Small intestine (tissue), 7 donors: ENCODE measurements around the gene MOG. TPM values are rescaled to one million over a fixed set of nuclear protein-coding genes. Genes with fewer than 3 reads are reported as not detected.

Experiments
- DNase-seq, 2 donors: peaks; one replicate each; pipeline versions ENCODE4 v3.0.0 to v3.0.0-alpha.2; 2013
- FAIRE-seq: peaks from 2 replicates; lab custom pipeline; 2012; peaks lifted over from hg19 to GRCh38; lab: Jason Lieb, UNC
- H3K27ac ChIP-seq, 3 donors: one replicate each; pipeline ENCODE4 v1.5.1; 2013; ENCODE audit warnings: low read length in 2 of 3, mild to moderate bottlenecking in 2 of 3, control low read depth in 1 of 3, inconsistent platforms in 1 of 3, low read depth in 1 of 3, moderate library complexity in 1 of 3
- H3K27me3 ChIP-seq, 3 donors: one replicate each; pipeline ENCODE4 v1.6.1; 2013; ENCODE audit warnings: low read length in 3 of 3, inconsistent platforms in 1 of 3; ENCODE audit not compliant: control insufficient read depth in 3 of 3, insufficient read depth in 3 of 3
- H3K36me3 ChIP-seq, 3 donors: one replicate each; pipeline ENCODE4 v1.6.1; 2013; ENCODE audit warnings: low read length in 3 of 3, inconsistent platforms in 1 of 3, low read depth in 1 of 3, mild to moderate bottlenecking in 1 of 3, moderate library complexity in 1 of 3; ENCODE audit not compliant: control insufficient read depth in 3 of 3, insufficient read depth in 2 of 3
- H3K4me1 ChIP-seq, 3 donors: one replicate each; pipeline ENCODE4 v1.6.1; 2013; ENCODE audit warnings: low read length in 2 of 3, inconsistent platforms in 1 of 3, low read depth in 1 of 3, mild to moderate bottlenecking in 1 of 3, moderate library complexity in 1 of 3; ENCODE audit not compliant: control insufficient read depth in 3 of 3, insufficient read depth in 2 of 3
- H3K4me3 ChIP-seq, 3 donors: one replicate each; pipeline ENCODE4 v1.5.1; 2013; ENCODE audit warnings: low read length in 3 of 3, control low read depth in 1 of 3, inconsistent platforms in 1 of 3, low read depth in 1 of 3, mild to moderate bottlenecking in 1 of 3, moderate library complexity in 1 of 3
- H3K9me3 ChIP-seq, 2 donors: one replicate each; pipeline ENCODE4 v1.6.1; 2013; ENCODE audit warnings: low read depth in 1 of 2, low read length in 1 of 2; ENCODE audit not compliant: control insufficient read depth in 2 of 2, insufficient read depth in 1 of 2
- WGBS, 3 donors: extraction: QIAGEN DNeasy Blood & Tissue Kit; methylation state at CpG; one replicate each; pipeline ENCODE4 v1.1.7; 2013; 5-methylcytosine and 5-hydroxymethylcytosine counted together
- polyA plus RNA-seq, 4 donors: library from polyadenylated mRNA; stranded (reverse) in 3 of 4; unstranded in 1 of 4; fragments of 200-250 nt in 3 of 4; fragments of 120-200 nt in 1 of 4; gene quantifications; one replicate each; pipeline versions ENCODE4 v1.2.1 to v1.2.3, GENCODE V29; 2013
- donor health status: healthy with polysubstance abuse.
- donor health status: control.
- donor health status: control.
- donor health status: Bipolar disorder and iron deficiency.
- donor health status: healthy.

Gene MOG
- polyA plus RNA-seq, 4 donors: 0.07 TPM; not detected in 3

GRCh38 chr6:29625337-29625930 is 31.5 kb upstream of the MOG start:
- DNase-seq: no peak
- Histone ChIP-seq H3K27me3 (peaks cover 0 to 50% (median 2%) of the 10 kb centered on the region in 3 donors), H3K27ac (no peak overlapping the region), H3K4me1 (peaks cover 0 to 4% (median 0%) of the 10 kb centered on the region in 3 donors), H3K4me3 (no peak overlapping the region), H3K36me3 (peaks cover 0 to 8% (median 0%) of the 10 kb centered on the region in 3 donors), H3K9me3 (no peaks in the 10 kb centered on the region)
- 58 to 59% (median 59%) methylated on average over 7 of the region's 7 CpGs for WGBS, 3 donors
- no peak for FAIRE-seq

GRCh38 chr6:29626948-29627754 is 29.7 kb upstream of the MOG start:
- Histone ChIP-seq H3K4me1 (peaks cover 0 to 4% (median 0%) of the 10 kb centered on the region in 3 donors), H3K4me3 (peak overlapping the region in 2 of 3 donors; percentile 33 to 52), H3K9me3 (no peaks in the 10 kb centered on the region), H3K27ac (peak overlapping the region in 1 of 3 donors; percentile 36), H3K27me3 (peaks cover 0 to 66% (median 5%) of the 10 kb centered on the region in 3 donors), H3K36me3 (peaks cover 0 to 6% (median 0%) of the 10 kb centered on the region in 3 donors)
- FAIRE-seq: no peak
- peak in 1 of 2 donors; percentile 13 for DNase-seq
- WGBS, 3 donors: 18 to 23% (median 18%) methylated on average over 24 to 31 of the region's 31 CpGs

GRCh38 chr6:29627755-29628418 is 29.0 kb upstream of the MOG start:
- 1 to 4% (median 1%) methylated on average over 26 to 51 of the region's 51 CpGs for WGBS, 3 donors
- peaks cover 0 to 72% (median 7%) of the 10 kb centered on the region in 3 donors for H3K27me3 ChIP-seq
- FAIRE-seq (no peak), DNase-seq (no peak)
- peak overlapping the region in 2 of 3 donors; percentile 61 to 66 for H3K27ac ChIP-seq
- H3K4me1 ChIP-seq: peaks cover 0 to 4% (median 0%) of the 10 kb centered on the region in 3 donors
- no peaks in the 10 kb centered on the region for H3K9me3 ChIP-seq
- H3K36me3 ChIP-seq: peaks cover 0 to 6% (median 0%) of the 10 kb centered on the region in 3 donors
- peak overlapping the region; percentile 33 to 53 (median 42) for H3K4me3 ChIP-seq

- no peak for FAIRE-seq
Observed at GRCh38 chr6:29628419-29629281, 28.2 kb upstream of the MOG start.

GRCh38 chr6:29629571-29629970 is 27.3 kb upstream of the MOG start:
- H3K4me3 ChIP-seq: no peak overlapping the region
- H3K4me1 ChIP-seq: peaks cover 0 to 4% (median 0%) of the 10 kb centered on the region in 3 donors
- peaks cover 0 to 78% (median 7%) of the 10 kb centered on the region in 3 donors for H3K27me3 ChIP-seq
- 72 to 88% (median 79%) methylated on average over 2 of the region's 2 CpGs for WGBS, 3 donors
- H3K36me3 ChIP-seq: no peaks in the 10 kb centered on the region
- peaks cover 0 to 2% of the 10 kb centered on the region in 2 donors for H3K9me3 ChIP-seq
- FAIRE-seq (no peak), DNase-seq (no peak)
- H3K27ac ChIP-seq: no peak overlapping the region

More at GRCh38 chr6:29628419-29629281, 28.2 kb upstream of the MOG start:
- Histone ChIP-seq H3K27me3 (peaks cover 0 to 78% (median 7%) of the 10 kb centered on the region in 3 donors), H3K4me1 (peaks cover 0 to 4% (median 0%) of the 10 kb centered on the region in 3 donors), H3K36me3 (peaks cover 0 to under 1% (median 0%) of the 10 kb centered on the region in 3 donors), H3K9me3 (peaks cover 0 to 2% of the 10 kb centered on the region in 2 donors), H3K27ac (peak overlapping the region in 2 of 3 donors; percentile 61 to 66), H3K4me3 (peak overlapping the region; percentile 33 to 53 (median 42))
- 2 to 4% (median 3%) methylated on average over 32 of the region's 32 CpGs for WGBS, 3 donors
- peak; percentile 44 to 67 for DNase-seq

DNA sequence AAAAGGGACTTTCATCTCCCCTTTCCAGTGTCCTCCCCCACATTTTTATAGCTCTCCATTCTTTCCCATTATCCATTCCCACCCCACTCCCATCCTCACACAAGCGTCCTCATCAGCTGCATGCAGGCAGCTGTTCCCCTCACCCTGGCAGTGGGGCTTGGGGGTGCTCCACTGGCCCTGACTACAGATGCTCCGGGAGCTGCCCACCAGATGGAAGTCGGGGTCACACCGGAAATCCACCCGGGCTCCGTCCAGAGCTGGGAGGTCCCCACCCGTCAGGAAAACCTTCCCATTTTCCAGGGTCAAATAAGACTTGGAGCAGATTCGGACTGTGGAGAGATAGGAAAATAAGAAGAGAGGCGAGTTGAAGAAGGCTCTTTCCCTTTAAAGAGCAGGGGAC is 26.6 kb upstream of the MOG start:
- no peak for DNase-seq
- FAIRE-seq: no peak
- Histone ChIP-seq H3K27me3 (peaks cover 0 to 78% (median 7%) of the 10 kb centered on the region in 3 donors), H3K9me3 (peaks cover 0 to 2% of the 10 kb centered on the region in 2 donors), H3K27ac (no peak overlapping the region), H3K36me3 (no peaks in the 10 kb centered on the region), H3K4me3 (no peak overlapping the region), H3K4me1 (peaks cover 0 to 4% (median 0%) of the 10 kb centered on the region in 3 donors)
- 78 to 84% (median 82%) methylated on average over 9 of the region's 9 CpGs for WGBS, 3 donors

- Histone ChIP-seq H3K36me3 (no peaks in the 10 kb centered on the region), H3K4me1 (peaks cover 0 to 4% (median 0%) of the 10 kb centered on the region in 3 donors), H3K27ac (no peak overlapping the region), H3K4me3 (no peak overlapping the region), H3K9me3 (peaks cover 0 to 2% of the 10 kb centered on the region in 2 donors), H3K27me3 (peaks cover 0 to 70% (median 7%) of the 10 kb centered on the region in 3 donors)
- FAIRE-seq: no peak
- no peak for DNase-seq
- WGBS, 3 donors: 34 to 50% (median 43%) methylated on average over 14 of the region's 14 CpGs
Observed at GRCh38 chr6:29631209-29631810, 25.6 kb upstream of the MOG start.
